CD4-positive, alpha-beta T cell treated with Interleukin-4 for 4 hours (primary cell): ENCODE measurements around the gene KCNT1.

ENCODE experiments used
- DNase-seq: peaks from one replicate; pipeline ENCODE4 v3.0.0-alpha.2; 2020

Gene KCNT1

DNA sequence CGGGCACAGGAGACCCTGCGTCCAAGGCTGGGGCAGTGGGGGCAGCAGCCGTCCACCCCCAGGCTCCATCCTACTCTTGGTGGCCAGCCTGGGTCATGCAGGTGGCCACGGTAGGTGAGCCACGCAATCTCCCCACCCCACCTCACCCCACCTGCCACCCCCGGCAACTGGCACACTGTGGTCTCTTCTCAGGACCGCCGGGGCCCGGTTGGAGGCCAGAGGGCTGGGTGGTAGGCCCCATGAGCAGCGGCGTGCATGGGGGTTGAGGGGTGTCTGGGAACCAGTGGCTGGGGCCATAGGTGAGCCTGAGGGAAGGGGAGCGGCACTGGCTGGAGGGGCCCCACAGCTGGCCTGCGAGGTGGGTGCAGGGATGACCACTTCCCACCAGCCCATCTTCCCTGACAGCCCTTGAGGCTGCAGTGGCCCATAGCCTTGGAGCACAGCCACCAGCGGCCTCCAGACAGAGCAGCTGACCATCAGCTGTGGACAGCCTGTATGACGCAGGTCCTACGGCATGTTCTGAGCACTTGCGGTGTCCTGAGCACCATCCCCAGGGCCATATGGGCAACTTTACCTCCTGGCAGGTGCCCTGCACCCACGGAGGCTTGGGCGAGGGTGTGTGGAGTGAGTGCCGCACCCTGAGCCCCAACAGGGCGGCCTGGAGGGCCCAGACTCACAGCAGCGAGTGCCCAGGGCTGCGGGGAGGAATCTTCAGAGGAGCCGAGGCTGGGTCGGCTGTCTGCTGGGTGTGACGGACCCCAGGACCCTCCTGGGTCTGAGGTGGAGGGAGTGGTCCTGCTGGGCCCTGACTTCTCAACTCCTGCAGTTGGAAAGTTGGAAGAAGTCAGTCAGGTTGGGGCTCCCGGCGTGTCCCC is 47.4 kb downstream of the KCNT1 start:
- DNase-seq = no peak

DNA sequence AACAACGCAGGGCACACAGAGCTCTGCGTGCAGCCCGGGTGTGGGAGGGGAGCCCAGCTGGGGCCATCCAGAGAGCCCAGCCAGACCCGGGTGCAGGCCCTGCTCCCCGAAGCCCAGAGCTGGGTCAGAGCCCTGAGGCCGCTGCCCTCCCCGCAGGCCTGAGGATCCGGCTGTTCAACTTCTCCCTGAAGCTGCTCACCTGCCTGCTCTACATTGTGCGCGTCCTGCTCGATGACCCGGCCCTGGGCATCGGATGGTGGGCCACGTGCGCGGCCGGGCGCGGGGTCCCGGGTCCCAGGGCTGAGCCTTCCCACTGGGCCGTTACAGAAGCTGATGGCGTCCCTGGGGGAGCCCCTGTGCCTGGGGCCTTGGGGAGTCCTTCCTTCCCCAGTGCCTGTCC is 48.8 kb downstream of the KCNT1 start:
- DNase-seq = no peak

DNA sequence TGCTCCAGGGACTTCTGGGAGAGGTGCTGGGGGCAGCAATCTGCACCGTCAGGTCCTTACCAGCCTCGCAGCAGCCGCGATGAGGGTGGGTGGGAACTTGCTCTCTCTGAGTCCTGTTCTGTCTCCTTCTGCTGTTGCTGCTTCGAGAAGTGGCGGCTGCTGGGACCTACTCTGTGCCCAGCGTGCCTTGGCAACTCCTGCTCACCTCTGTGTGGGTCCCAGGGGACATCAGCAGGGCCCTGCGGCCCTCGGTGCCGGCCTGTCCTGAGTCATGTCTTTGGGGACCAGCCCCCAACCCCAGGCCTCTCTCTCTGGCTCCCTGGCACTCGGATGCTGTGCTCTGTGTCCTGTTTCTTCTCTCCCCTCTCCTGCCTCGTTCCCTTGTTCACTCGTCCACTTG is 49.5 kb downstream of the KCNT1 start:
- DNase-seq = no peak

DNA sequence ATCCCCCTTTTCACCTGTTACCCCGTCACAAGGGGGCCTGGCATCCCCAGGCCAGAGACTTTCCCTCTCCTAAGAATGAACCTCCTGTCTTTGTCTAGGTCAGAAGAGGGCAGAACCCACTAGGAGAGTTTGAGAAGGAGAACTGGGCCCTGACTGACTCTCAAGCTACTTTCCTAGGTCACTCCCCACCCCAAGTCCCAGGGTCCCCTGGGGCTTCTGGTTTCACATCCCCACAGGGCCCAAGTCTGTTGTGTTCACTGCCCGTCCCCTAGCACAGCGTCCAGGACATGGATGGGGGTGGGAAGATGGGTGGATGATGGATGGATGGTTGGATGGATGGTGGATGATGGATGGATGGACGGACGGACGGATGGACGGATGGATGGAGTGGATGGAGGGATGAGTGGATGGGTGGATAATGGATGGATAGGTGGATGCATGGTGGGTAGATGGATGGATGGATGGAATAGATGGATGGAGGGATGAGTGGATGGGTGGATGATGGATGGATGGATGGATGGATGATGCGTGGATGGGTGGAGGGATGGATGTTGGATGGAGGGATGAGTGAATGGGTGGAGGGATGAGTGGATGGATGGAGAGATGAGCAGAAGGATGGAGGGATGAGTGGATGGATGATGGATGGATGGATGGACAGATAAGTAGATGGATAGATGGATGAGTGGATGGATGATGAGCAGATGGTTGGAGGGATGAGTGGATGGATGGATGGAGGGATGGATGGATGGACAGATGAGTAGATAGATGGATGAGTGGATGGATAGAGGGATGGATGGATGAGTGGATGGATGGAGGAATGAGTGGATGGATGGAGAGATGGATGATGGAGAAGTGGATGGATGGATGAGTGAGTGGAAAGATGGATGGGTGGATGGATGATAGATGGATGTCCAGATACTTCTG is 50.6 kb downstream of the KCNT1 start:
- no peak for DNase-seq

DNA sequence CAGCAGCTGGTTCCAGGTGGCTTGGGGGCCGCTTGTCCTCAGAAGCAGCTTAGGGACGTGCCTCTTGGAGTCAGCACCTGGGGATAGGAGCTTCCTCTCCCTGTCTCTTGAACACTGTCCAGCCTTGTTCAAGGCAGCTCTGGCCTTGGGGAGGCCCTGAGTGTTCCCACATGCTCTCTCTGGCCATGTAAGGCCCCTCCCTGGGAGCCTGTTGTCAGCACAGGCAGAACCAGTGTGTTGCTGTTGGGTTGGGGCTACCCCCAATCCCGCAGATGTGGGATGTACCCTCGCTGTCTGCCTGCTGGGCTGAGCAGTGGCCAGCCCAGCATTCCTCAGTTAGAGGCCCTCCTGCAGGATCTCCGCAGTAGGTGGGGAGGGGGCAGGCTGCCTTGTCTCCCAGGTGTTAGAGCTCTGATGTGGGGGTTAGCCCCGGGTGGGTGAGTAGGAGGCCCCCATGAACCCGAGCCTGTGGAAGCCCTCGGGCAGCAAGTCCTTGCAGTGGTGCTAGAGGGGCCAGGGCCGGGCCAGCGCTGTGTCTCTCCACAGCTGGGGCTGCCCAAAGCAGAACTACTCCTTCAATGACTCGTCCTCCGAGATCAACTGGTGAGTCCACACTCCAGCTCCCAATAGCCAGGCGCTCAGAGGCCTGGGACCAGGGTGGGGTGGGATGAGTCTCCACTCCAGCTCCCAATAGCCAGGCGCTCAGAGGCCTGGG is 51.6 kb downstream of the KCNT1 start:
- no peak for DNase-seq

DNA sequence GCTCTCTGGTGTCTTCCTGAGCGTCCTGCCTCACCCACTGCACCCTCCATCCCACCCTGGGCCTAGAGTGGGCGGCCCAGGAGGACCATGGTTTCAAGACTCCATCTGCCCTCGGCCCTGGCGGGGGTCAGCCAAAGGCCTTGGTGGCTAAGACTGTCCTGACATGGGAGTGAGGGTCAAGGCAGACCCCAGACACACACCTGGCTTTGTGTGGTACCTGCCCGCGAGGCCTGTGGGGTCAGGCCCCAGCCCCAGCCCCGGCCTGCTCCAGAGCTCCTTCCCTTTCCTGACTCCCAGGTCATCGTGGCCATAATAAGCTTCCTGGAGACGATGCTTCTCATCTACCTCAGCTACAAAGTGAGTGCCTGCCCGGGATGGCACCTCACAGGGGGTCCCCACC is 54.6 kb downstream of the KCNT1 start:
- DNase-seq = no peak

DNA sequence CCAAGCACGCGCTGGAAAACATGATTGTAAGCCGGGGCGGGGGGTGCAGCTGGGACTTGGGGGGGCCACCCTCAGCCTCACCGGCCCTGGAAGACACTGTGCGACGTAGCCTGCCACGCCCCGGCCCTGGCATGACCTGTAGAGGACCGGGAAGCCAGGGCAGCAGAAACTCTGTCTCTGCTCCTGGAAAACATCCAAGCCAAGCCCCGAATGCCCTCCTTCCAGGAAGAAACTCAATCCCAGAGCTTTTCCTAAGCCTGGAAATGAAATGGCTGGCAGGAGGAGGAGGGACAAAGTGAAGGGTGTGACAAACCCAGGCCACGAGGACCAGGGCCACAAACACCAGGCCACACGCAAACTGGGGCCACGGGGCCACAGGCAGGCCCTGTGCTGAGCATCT is 55.4 kb downstream of the KCNT1 start:
- DNase-seq = no peak

DNA sequence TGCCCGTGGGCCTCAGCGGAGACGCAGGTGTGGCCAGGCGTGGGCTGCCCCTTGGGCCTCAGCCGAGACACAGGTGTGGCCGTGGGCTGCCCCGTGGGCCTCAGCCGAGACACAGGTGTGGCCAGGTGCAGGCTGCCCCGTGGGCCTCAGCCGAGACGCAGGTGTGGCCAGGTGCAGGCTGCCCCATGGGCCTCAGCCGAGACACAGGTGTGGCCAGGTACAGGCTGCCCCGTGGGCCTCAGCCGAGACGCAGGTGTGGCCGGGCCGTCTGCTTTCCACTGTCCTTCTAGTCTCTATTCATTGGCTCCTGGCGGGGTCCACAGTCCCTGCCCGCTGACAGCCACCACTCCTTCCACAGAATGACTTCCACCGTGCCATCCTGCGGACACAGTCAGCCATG is 56.1 kb downstream of the KCNT1 start:
- DNase-seq = no peak

DNA sequence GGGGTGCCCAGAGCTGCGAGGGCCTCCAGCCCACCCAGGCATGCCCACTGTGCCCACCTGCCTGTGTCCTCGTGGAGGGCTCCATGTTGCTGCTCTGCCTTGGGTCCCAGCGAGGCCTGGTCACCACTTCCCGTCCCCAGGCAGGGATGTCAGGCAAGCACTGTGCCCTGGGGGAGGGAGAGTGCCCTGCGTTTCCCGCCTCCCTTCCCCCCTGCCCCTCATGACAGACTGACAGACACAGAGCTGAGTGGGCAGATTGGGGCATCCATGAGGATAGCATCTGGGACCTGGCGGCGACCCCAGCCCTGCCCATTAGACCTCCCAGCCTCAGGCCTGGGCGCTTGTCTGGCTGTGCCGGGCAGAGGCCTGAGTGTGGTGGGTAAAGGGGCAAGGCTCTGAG is 56.9 kb downstream of the KCNT1 start:
- no peak for DNase-seq

DNA sequence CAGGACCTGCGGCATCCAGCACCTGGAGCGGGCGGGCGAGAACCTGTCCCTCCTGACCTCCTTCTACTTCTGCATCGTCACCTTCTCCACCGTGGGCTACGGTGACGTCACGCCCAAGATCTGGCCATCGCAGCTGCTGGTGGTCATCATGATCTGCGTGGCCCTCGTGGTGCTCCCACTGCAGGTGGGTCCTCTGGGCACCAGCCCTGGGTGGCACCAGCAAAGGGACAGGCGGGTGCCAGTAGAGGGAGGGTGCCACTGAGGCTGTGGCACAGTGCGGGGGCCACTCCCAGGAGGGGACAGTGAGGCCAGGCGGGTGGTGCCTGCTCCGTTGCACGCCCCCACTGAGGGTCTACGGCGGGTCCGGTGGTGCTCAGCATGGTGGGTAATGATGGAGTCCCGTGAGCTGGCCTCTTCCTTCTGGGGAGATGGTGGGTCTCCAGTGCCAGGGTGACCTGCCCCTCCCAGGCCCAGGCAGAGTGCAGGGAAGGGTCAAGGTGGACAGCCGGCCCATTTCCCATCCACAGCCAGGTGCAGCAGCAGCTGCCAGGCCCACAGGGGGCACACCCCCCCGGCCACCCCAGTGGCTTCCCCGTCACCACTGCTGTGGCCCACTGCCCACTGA is 57.8 kb downstream of the KCNT1 start:
- DNase-seq = no peak

DNA sequence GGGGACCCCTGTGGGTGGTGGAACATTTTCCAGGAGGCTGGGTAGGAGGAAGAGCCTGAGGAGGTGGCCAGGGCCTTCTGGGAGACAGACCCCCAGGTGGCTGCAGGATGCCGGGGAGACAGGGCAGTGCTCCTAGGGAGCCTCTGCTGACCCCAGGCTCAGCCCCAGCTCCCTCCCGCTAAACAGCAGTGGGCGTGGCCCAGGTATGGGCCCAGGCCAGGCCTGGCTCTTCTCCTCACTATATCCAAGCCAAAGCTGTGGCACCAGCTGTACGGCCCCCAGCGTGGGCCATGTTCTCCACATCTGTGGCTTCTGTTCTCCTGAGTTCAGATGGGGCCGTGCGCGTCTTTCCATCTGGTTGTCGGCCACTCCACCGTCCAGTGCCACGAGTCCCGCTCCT is 58.5 kb downstream of the KCNT1 start:
- no peak for DNase-seq

DNA sequence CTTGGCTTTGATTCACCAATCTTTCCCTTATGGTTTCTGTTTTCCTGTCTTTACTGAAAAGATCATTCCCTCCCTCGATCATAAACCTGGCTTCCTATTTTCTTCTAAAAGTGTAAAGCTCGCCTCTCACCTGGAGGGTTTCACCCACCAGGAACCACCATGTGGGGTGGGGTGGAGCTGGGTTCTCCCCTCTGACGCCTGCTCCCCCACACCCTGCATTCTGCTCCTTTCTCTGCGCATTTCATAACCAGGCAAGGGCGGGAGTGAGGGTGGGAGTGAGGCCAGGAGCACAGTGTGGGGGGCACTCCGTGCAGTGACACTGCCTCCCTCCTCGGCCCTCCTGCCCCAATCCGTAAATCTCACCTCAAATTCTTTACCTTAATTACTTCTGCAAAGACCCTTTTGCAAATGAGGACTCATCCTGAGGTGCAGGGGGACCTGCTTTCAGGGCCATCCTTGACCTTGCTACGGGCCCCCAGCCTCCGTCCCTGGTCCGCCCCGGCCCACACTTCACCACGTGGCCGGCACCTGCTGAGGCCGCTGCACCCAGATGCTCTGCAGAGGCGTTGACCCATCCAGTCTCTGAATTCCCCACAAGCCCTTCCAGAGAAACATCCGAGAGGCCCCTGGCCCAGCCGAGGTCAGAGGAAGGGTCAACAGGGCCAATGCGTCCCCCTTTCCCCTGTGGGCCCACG is 59.3 kb downstream of the KCNT1 start:
- no peak for DNase-seq

DNA sequence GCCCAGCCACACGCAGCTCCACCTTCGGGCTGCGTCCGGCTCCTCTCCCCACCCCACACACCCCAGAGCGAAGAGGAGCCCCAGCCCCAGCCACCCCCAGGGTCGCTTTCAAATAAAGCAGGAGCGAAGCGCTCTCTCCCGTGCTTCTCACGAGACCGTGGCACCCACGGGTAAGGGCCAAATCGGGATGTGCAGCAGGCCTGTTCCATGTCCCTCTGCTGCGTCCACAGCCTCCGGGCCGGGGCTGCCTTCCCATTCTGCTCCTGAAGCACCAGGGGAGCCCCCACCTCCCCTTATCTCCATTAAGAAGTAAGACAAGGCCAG is 59.8 kb downstream of the KCNT1 start:
- DNase-seq = no peak

DNA sequence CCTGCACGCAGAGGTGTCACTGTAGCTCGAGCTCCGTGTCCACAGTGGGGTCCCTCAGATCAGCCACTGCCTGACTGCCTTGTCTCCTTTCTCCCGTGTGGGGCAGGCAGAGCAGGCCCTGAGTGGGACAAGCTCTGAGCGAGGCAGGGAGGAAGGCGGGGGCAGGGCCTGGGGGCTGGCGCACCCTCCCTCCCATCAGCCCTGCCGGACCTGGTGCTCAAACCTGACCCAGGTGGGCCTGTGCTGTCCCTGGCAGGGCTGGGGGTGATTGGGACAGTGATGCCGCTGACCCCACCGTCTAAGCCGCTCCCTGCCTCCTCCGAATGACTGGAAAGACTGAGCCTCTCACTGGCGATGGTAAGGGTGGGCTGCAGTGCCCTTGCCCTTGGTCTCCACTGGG is 60.9 kb downstream of the KCNT1 start:
- no peak for DNase-seq

DNA sequence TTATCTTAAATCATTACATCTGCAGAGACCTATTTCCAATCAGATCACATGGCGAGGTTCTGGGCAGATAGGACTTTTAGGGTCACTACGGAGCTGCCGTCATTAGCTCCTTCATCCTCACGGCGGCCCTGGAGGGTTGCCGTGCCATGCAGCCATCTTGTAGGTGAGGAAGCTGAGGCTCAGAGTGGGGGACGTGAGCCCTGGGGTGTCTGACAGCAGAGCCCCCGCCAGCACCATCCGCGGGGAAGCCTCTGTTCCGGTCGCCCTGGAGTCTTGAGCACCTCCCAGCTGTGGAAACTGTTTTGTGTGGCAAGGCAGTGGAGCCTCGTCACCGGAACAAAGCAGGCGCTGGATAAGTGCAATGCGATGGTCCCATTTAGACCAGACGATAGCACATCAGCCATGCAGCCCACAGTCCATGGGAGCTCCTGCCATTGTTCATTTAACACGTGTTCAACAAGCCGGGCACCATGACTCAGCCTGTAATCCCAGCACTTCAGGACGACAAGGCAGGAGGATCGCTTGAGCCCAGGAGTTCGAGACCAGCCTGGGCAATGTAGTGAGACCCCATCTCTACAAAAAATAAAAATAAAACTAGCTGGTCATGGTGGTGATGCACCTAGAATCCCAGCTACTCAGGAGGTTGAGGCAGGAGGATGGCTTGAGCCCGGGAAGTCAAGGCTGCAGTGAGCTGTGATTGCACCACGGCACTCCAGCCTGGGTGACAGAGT is 61.9 kb downstream of the KCNT1 start:
- no peak for DNase-seq

DNA sequence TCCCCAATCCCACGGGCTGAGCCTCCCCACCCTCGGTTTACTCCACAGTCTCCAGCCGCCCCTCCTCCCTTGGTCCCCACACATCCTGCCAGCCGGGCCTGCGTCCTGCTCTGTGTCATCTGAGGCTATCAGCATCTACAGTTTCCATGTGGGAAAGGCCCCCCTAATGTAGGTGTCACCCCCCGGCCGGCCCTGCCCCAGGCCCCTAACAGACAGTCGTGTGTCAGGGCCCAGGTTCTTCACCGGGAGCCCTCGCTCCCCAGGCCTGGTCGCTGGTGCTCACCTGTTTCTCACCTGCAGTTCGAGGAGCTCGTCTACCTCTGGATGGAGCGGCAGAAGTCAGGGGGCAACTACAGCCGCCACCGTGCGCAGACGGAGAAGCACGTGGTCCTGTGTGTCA is 62.7 kb downstream of the KCNT1 start:
- no peak for DNase-seq

DNA sequence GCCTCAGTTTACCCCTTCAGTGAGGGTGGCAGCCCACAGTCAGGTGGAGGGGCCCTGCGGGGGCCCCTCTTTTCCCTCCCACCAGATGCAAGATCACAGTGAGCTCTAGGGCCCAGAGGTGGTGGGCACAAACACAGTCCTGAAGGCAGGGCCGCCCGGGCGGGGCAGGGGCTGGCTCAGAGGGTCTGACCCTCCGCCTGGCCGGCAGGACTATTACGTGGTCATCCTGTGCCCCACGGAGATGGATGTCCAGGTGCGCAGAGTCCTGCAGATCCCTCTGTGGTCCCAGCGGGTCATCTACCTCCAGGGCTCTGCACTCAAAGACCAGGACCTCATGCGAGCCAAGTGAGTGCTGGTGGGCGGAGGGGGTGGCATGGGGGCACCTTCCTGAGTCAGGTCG is 63.4 kb downstream of the KCNT1 start:
- no peak for DNase-seq

DNA sequence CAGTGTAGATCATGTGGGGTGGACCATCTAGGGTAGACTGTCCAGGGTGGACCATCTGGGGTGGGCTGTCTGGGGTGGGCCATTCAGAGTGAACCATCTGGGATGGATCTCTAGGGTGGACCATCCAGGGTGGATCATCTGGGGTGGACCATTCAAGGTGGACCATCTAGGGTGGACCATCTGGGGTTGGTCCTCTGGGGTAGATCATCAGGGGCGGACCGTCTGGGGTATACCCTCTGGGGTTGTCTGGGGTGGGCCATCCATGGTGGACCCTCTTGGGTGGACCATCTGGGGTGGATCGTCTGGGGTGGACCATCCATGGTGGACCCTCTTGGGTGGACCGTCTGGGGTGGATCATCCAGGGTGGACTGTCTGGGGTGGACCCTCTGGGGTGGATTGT is 64.3 kb downstream of the KCNT1 start:
- no peak for DNase-seq

DNA sequence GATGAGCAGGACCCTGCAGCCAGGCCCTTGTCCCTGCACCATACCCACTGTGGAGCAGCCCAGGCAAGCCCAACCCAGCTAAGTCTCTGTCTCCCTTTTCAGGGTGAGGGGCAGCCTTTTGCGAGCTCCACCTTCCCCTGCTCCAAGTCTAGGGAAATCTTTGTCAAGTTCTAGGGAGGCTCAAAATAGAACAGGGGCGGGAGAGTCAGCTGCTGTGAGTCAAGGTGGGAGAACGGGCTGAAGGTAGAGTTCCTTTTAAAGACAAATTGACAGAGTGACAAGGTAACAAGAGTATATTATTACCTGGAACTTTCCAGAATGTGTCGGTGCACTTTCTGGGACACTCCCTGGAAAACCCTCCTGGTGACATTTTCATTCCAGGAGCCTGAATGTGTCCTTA is 64.7 kb downstream of the KCNT1 start:
- DNase-seq = no peak

DNA sequence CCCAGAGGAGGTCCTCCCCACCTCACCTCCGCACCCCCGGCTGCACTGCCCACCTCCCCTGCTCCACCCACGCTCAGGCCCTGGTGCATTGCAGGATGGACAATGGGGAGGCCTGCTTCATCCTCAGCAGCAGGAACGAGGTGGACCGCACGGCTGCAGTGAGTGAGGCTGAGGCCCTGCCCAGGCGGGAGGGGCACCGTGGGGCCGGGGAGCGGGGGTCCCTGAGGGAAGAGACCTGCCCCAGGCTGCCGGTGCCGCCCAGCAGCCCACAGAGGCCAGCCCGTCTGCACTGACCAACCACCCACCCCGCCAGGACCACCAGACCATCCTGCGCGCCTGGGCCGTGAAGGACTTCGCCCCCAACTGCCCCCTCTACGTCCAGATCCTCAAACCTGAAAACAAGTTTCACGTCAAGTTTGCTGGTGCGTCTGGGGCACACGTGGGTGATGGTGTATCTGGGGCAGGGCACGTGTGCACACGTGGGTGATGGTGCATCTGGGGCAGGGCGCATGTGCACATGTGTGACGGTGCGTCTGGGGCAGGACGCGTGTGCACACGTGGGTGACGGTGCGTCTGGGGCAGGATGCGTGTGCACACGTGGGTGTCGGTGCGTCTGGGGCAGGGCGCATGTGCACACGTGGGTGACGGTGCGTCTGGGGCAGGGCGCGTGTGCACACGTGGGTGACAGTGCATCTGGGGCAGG is 66.7 kb downstream of the KCNT1 start:
- no peak for DNase-seq
